H9 (cell line): ENCODE results near the gene ZCCHC7. TPM values are rescaled to one million over a fixed set of nuclear protein-coding genes. Genes with fewer than 3 reads are reported as not detected.
A peak's percentile ranks its signal among the peaks of the same experiment; 100 is the strongest.
"Not testable (repeated sequence)": the region's sequence is repeated elsewhere in the genome, so short reads cannot be mapped to it uniquely, and the experiment has no call there.

Experiments
- DNase-seq: peaks from one replicate; pipeline ENCODE4 v3.0.0-alpha.2; 2017
- H2AFZ ChIP-seq: one replicate; pipeline ENCODE4 v1.6.1; 2013; ENCODE audit warnings: mild to moderate bottlenecking, low read length, control low read depth, moderate library complexity
- H2AK5ac ChIP-seq: 2 replicates; pipeline ENCODE4 v1.6.1; 2013; ENCODE audit warnings: low read length, control low read depth, mixed read lengths; ENCODE audit not compliant: insufficient read length
- H2BK120ac ChIP-seq: one replicate; pipeline ENCODE4 v1.6.1; 2013; ENCODE audit warnings: low read depth, mild to moderate bottlenecking, low read length, control low read depth, inconsistent platforms; ENCODE audit not compliant: poor library complexity, severe bottlenecking
- H2BK12ac ChIP-seq: 2 replicates; pipeline ENCODE4 v1.6.1; 2013; ENCODE audit warnings: low read length, control low read depth, mixed read lengths, low read depth; ENCODE audit not compliant: insufficient read length
- H2BK15ac ChIP-seq: 2 replicates; pipeline ENCODE4 v1.6.1; 2013; ENCODE audit warnings: low read depth, low read length, control low read depth
- H2BK20ac ChIP-seq: one replicate; pipeline ENCODE4 v1.6.1; 2013; ENCODE audit warnings: low read depth, mild to moderate bottlenecking, low read length, control low read depth, inconsistent platforms; ENCODE audit not compliant: poor library complexity, severe bottlenecking
- H2BK5ac ChIP-seq: 2 replicates; pipeline ENCODE4 v1.6.1; 2013; ENCODE audit warnings: low read length, control low read depth, mixed read lengths; ENCODE audit not compliant: insufficient read length
- H3K14ac ChIP-seq: 2 replicates; pipeline ENCODE4 v1.6.1; 2013; ENCODE audit warnings: low read length, control low read depth; ENCODE audit not compliant: insufficient read depth
- H3K18ac ChIP-seq: 2 replicates; pipeline ENCODE4 v1.6.1; 2013; ENCODE audit warnings: low read depth, mild to moderate bottlenecking, mixed read lengths, low read length, control low read depth; ENCODE audit not compliant: insufficient read length
- H3K23ac ChIP-seq: 2 replicates; pipeline ENCODE4 v1.6.1; 2013; ENCODE audit warnings: low read length, control low read depth, mixed read lengths, low read depth; ENCODE audit not compliant: insufficient read length
- H3K23me2 ChIP-seq: 2 replicates; pipeline ENCODE4 v1.6.1; 2013; ENCODE audit warnings: low read depth, mild to moderate bottlenecking, mixed read lengths, low read length, control low read depth; ENCODE audit not compliant: insufficient read length, poor library complexity, severe bottlenecking
- H3K27ac ChIP-seq: 2 replicates; pipeline ENCODE4 v1.5.1; 2013; ENCODE audit warnings: low read length, control low read depth, mixed read lengths, low read depth; ENCODE audit not compliant: insufficient read length
- H3K27me3 ChIP-seq: 2 replicates; pipeline ENCODE4 v1.6.1; 2013; ENCODE audit warnings: low read length, control low read depth, inconsistent platforms; ENCODE audit not compliant: insufficient read depth
- H3K4ac ChIP-seq: 2 replicates; pipeline ENCODE4 v1.6.1; 2013; ENCODE audit warnings: low read depth, mild to moderate bottlenecking, control low read depth, inconsistent platforms, low read length, moderate library complexity
- H3K4me1 ChIP-seq: 2 replicates; pipeline ENCODE4 v1.6.1; 2013; ENCODE audit warnings: low read length, control low read depth, inconsistent platforms; ENCODE audit not compliant: insufficient read depth
- H3K4me2 ChIP-seq: 2 replicates; pipeline ENCODE4 v1.6.1; 2013; ENCODE audit warnings: low read length, control low read depth, mixed read lengths; ENCODE audit not compliant: insufficient read length, insufficient read depth
- H3K56ac ChIP-seq: 2 replicates; pipeline ENCODE4 v1.6.1; 2013; ENCODE audit warnings: low read depth, mild to moderate bottlenecking, mixed read lengths, low read length, control low read depth; ENCODE audit not compliant: insufficient read length
- H3K79me1 ChIP-seq: 2 replicates; pipeline ENCODE4 v1.6.1; 2013; ENCODE audit warnings: low read depth, mild to moderate bottlenecking, moderate library complexity, low read length, control low read depth, inconsistent platforms; ENCODE audit not compliant: insufficient read depth, poor library complexity, severe bottlenecking
- H3K79me2 ChIP-seq: 2 replicates; pipeline ENCODE4 v1.6.1; 2013; ENCODE audit warnings: low read length, control low read depth, inconsistent platforms; ENCODE audit not compliant: insufficient read depth
- H3K9ac ChIP-seq: 2 replicates; pipeline ENCODE4 v1.6.1; 2013; ENCODE audit warnings: low read length, control low read depth, mixed read lengths; ENCODE audit not compliant: insufficient read length; ENCODE audit errors: extremely low read depth
- H3K9me3 ChIP-seq: one replicate; pipeline ENCODE4 v1.6.1; 2013; ENCODE audit warnings: low read depth, low read length, inconsistent platforms; ENCODE audit not compliant: control insufficient read depth
- H3T11ph ChIP-seq: one replicate; pipeline ENCODE4 v1.6.1; 2013; ENCODE audit warnings: mild to moderate bottlenecking, low read length, control low read depth, inconsistent platforms
- H4K20me1 ChIP-seq: one replicate; pipeline ENCODE4 v1.6.1; 2013; ENCODE audit not compliant: control insufficient read depth, insufficient read length, insufficient read depth
- H4K5ac ChIP-seq: 2 replicates; pipeline ENCODE4 v1.6.1; 2013; ENCODE audit warnings: low read depth, mild to moderate bottlenecking, mixed read lengths, low read length, control low read depth; ENCODE audit not compliant: insufficient read length
- H4K8ac ChIP-seq: replicated peaks from 2 replicates; pipeline ENCODE4 v1.6.1; 2013; ENCODE audit warnings: low read length, control low read depth, mixed read lengths, low read depth; ENCODE audit not compliant: insufficient read length
- H4K91ac ChIP-seq: 2 replicates; pipeline ENCODE4 v1.6.1; 2013; ENCODE audit warnings: low read depth, mild to moderate bottlenecking, moderate library complexity, mixed read lengths, low read length, control low read depth; ENCODE audit not compliant: insufficient read length
- H3K27ac Mint-ChIP-seq, 3 experiments: 2 replicates in 2 of 3; 3 replicates in 1 of 3; pipeline ENCODE4 v1.8.0; 2020 to 2021; ENCODE audit warnings: mixed read lengths in 3 of 3, mild to moderate bottlenecking in 1 of 3, moderate library complexity in 1 of 3
- H3K27me3 Mint-ChIP-seq: 2 replicates; pipeline ENCODE4 v1.8.0; 2021; ENCODE audit warnings: low read depth, mild to moderate bottlenecking, moderate library complexity, mixed read lengths
- H3K36me3 Mint-ChIP-seq, 3 experiments: 2 replicates in 2 of 3; 3 replicates in 1 of 3; pipeline ENCODE4 v1.8.0; 2020 to 2021; ENCODE audit warnings: low read depth in 3 of 3, mixed read lengths in 3 of 3; ENCODE audit not compliant: insufficient read depth in 1 of 3
- H3K4me1 Mint-ChIP-seq, 2 experiments: 2 replicates each; pipeline ENCODE4 v1.8.0; 2020; ENCODE audit warnings: mixed read lengths in 2 of 2
- H3K4me3 Mint-ChIP-seq, 2 experiments: 2 replicates in 1 of 2; 3 replicates in 1 of 2; pipeline ENCODE4 v1.8.0; 2020 to 2021; ENCODE audit warnings: mild to moderate bottlenecking in 2 of 2, mixed read lengths in 2 of 2, moderate library complexity in 1 of 2
- H3K9me3 Mint-ChIP-seq, 2 experiments: 2 replicates in 1 of 2; 3 replicates in 1 of 2; pipeline ENCODE4 v1.8.0; 2020; ENCODE audit warnings: mild to moderate bottlenecking in 2 of 2, mixed read lengths in 2 of 2, moderate library complexity in 1 of 2
- WGBS: extraction: QIAGEN DNeasy Blood & Tissue Kit; methylation state at CpG from one replicate; pipeline ENCODE4 v1.1.7; 2013; ENCODE audit warnings: missing lambda C conversion rate, low lambda C conversion rate, mixed read lengths; ENCODE audit not compliant: insufficient read length; ENCODE audit errors: extremely low coverage; 5-methylcytosine and 5-hydroxymethylcytosine counted together
- total RNA-seq: library from RNA; stranded (reverse); gene quantifications from 2 replicates; pipeline ENCODE4 v1.2.1, GENCODE V29; 2021
- TF ChIP-seq, protein P1 (sequence below): fragments of 200-600 bp; sonication (generic); conservative IDR thresholded peaks from 3 replicates; pipeline ENCODE4 v1.8.0; 2021; ENCODE audit warnings: antibody characterized with exemption, mild to moderate bottlenecking

Gene ZCCHC7
- total RNA-seq, 1 experiment from 2014 or later = 20.3 TPM

DNA sequence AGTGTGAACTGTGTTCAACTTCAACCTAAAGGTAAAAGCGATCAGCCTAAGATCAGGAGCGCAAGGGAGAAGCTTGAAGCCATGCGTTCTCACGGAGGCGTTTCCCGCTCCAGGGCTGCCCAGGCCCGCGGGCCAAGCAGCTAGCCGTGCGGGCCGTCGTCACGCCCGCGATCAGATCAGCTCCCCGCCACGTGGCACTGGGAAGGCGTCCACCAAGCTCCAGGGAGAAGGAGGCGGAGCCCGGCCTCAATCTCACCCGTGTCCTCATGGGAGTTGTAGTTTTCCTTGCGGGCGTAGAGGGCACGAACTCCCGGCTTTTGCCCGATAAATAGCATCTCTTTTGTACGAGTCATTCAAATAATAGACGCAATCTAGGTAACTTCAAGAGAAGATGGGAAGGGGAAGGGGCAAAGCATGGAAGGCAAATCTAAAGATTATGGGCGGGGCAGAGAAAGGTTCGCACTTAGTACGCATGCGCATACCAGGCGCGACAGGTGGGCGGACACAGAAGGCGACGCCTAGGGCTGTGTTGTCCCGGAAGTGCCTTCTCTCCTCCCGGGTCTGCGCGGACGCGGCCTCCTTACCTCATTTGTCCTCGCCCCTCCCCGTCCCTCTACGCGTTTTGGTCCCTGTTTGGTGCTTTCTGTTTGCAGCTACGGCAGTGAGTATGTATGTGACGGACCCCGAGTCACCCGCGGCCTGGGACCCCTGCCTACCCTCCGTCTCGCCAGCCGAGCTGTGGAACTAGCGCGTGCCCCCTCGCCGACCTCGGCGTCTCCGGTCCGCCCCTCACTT lies 40.8 kb upstream of the ZCCHC7 start:
- H3K27me3 ChIP-seq = no peaks in the 10 kb centered on the region
- H2BK15ac ChIP-seq = no peak overlapping the region
- no peak overlapping the region for H2AK5ac ChIP-seq
- DNase-seq = peak; percentile 94
- peak overlapping the region; percentile 88 to 97 (median 95) for H3K27ac Mint-ChIP-seq
- H4K8ac ChIP-seq = no peak overlapping the region
- H3K27ac ChIP-seq = no peak overlapping the region
- H3K27me3 Mint-ChIP-seq = peaks cover 14% of the 10 kb centered on the region
- no peak overlapping the region for H3T11ph ChIP-seq
- peak overlapping the region; percentile 21 for H3K4me2 ChIP-seq
- peak overlapping the region; percentile 71 for H2AFZ ChIP-seq
- no peaks in the 10 kb centered on the region for H3K23me2 ChIP-seq
- peaks cover 4 to 9% of the 10 kb centered on the region in 2 experiments; a peak in 3 of 5 replicates for H3K9me3 Mint-ChIP-seq
- H3K4me1 Mint-ChIP-seq = peaks cover 19 to 25% of the 10 kb centered on the region in 2 experiments
- no peak overlapping the region for H4K91ac ChIP-seq
- TF ChIP-seq, protein P1, sequence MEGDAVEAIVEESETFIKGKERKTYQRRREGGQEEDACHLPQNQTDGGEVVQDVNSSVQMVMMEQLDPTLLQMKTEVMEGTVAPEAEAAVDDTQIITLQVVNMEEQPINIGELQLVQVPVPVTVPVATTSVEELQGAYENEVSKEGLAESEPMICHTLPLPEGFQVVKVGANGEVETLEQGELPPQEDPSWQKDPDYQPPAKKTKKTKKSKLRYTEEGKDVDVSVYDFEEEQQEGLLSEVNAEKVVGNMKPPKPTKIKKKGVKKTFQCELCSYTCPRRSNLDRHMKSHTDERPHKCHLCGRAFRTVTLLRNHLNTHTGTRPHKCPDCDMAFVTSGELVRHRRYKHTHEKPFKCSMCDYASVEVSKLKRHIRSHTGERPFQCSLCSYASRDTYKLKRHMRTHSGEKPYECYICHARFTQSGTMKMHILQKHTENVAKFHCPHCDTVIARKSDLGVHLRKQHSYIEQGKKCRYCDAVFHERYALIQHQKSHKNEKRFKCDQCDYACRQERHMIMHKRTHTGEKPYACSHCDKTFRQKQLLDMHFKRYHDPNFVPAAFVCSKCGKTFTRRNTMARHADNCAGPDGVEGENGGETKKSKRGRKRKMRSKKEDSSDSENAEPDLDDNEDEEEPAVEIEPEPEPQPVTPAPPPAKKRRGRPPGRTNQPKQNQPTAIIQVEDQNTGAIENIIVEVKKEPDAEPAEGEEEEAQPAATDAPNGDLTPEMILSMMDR = no peak
- no peak overlapping the region for H4K5ac ChIP-seq
- H3K79me1 ChIP-seq = no peaks in the 10 kb centered on the region
- no peak overlapping the region for H2BK120ac ChIP-seq
- peaks cover 0 to 10% (median 2%) of the 10 kb centered on the region in 3 experiments; a peak in 6 of 7 replicates for H3K36me3 Mint-ChIP-seq
- no peaks in the 10 kb centered on the region for H3K9me3 ChIP-seq
- peaks cover 2% of the 10 kb centered on the region; the same call in 1 of the 2 replicates for H3K79me2 ChIP-seq
- WGBS = no CpG with 5 or more reads among the region's 63 CpGs
- no peak overlapping the region for H2BK20ac ChIP-seq
- peak overlapping the region; percentile 92 to 97 for H3K4me3 Mint-ChIP-seq
- no peak overlapping the region for H2BK12ac ChIP-seq
- no peaks in the 10 kb centered on the region for H3K4me1 ChIP-seq
- H3K23ac ChIP-seq = no peak overlapping the region
- no peak overlapping the region for H3K4ac ChIP-seq
- H4K20me1 ChIP-seq = no peaks in the 10 kb centered on the region
- H3K14ac ChIP-seq = no peak overlapping the region; the same call in 1 of the 2 replicates
- no peak overlapping the region for H3K18ac ChIP-seq
- peak overlapping the region; percentile 28 for H3K9ac ChIP-seq
- no peak overlapping the region for H2BK5ac ChIP-seq
- no peak overlapping the region for H3K56ac ChIP-seq

DNA sequence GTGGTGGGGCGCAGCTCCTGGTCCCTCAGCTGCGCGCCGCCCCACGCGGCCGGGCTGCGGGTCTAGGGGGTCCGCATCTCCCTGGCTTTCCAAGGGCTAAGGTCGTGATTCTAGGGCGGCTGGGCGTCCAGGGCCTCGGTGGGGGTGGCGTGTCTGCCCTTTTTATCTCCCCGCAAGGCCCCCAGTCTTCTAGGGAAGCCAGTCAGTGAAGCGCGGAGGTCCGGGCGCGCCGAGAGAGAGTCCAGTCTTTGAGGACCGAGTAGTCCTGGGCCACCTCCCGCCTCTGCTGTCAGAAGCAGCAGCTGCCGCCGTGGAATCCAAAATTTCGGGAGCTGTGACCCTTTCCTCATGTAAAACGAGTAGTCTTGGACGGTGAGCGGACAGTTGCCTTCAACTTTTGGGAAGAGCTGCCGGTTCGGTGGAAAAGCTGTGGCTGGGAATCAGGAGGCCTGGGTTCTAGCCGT lies 40.2 kb upstream of the ZCCHC7 start:
- H3K27me3 Mint-ChIP-seq = peaks cover 14% of the 10 kb centered on the region
- not testable (repeated sequence) for H2BK5ac ChIP-seq, H3K79me2 ChIP-seq, H2BK12ac ChIP-seq, H3K4me1 ChIP-seq, H3K9me3 ChIP-seq, H3K56ac ChIP-seq, H4K20me1 ChIP-seq, H3K9me3 Mint-ChIP-seq, H3K23me2 ChIP-seq, H3K79me1 ChIP-seq, H4K8ac ChIP-seq, H2BK20ac ChIP-seq, H2AK5ac ChIP-seq, H3T11ph ChIP-seq, H4K91ac ChIP-seq, H2BK120ac ChIP-seq, H3K18ac ChIP-seq, H3K27me3 ChIP-seq, H3K36me3 Mint-ChIP-seq, H2BK15ac ChIP-seq, H3K23ac ChIP-seq, H2AFZ ChIP-seq, H4K5ac ChIP-seq, H3K27ac ChIP-seq, H3K4ac ChIP-seq, H3K14ac ChIP-seq, DNase-seq
- peak overlapping the region in 2 of 3 experiments; percentile 84 to 91; a peak in 5 of 7 replicates for H3K27ac Mint-ChIP-seq
- peaks cover 15 to 21% of the 10 kb centered on the region in 2 experiments for H3K4me1 Mint-ChIP-seq
- H3K4me3 Mint-ChIP-seq = peak overlapping the region; percentile 92 to 97
- WGBS = no CpG with 5 or more reads among the region's 32 CpGs
- peak overlapping the region; percentile 21 for H3K4me2 ChIP-seq
- peak overlapping the region; percentile 28 for H3K9ac ChIP-seq
